Measurements from ENCODE around the gene NID1. TPM values are rescaled to one million over a fixed set of nuclear protein-coding genes. Genes with fewer than 3 reads are reported as not detected.

The NID1 gene, protein sequence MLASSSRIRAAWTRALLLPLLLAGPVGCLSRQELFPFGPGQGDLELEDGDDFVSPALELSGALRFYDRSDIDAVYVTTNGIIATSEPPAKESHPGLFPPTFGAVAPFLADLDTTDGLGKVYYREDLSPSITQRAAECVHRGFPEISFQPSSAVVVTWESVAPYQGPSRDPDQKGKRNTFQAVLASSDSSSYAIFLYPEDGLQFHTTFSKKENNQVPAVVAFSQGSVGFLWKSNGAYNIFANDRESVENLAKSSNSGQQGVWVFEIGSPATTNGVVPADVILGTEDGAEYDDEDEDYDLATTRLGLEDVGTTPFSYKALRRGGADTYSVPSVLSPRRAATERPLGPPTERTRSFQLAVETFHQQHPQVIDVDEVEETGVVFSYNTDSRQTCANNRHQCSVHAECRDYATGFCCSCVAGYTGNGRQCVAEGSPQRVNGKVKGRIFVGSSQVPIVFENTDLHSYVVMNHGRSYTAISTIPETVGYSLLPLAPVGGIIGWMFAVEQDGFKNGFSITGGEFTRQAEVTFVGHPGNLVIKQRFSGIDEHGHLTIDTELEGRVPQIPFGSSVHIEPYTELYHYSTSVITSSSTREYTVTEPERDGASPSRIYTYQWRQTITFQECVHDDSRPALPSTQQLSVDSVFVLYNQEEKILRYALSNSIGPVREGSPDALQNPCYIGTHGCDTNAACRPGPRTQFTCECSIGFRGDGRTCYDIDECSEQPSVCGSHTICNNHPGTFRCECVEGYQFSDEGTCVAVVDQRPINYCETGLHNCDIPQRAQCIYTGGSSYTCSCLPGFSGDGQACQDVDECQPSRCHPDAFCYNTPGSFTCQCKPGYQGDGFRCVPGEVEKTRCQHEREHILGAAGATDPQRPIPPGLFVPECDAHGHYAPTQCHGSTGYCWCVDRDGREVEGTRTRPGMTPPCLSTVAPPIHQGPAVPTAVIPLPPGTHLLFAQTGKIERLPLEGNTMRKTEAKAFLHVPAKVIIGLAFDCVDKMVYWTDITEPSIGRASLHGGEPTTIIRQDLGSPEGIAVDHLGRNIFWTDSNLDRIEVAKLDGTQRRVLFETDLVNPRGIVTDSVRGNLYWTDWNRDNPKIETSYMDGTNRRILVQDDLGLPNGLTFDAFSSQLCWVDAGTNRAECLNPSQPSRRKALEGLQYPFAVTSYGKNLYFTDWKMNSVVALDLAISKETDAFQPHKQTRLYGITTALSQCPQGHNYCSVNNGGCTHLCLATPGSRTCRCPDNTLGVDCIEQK
- total RNA-seq (2022) = 4.4 and 8.6 TPM in 2 replicates
- percentile 33 among the genes with signal in this experiment for Bru-seq, nascent RNA
- percentile 40 among the genes with signal in this experiment for BruChase-seq, experiment 1, labeled RNA remaining after a 6-hour chase
- percentile 35 among the genes with signal in this experiment for BruChase-seq, experiment 2, labeled RNA remaining after a 2-hour chase
- long read RNA-seq, full-length matches to known transcripts = 3 of 4 reads
- long read RNA-seq, partial matches to known transcripts = 0 of 4 reads
- long read RNA-seq, other reads (novel, unspliced or antisense) = 1 of 4 reads

GRCh38 chr1:236064674-236065508 lies at the start of gene NID1:
Gene NID1, minus strand, starts transcription at chr1:236065090. Its CDS starts 11 bp downstream, at chr1:236065079.
- intact Hi-C loops (cut with micrococcal nuclease; ENCODE audit: unreplicated experiment) = no loop called here
- H3K4me1 Mint-ChIP-seq (ENCODE audit: low read depth, unreplicated experiment) = no peaks in the 10 kb centered on the region
- no peak for TF ChIP-seq CTCF (IDR thresholded peaks at IDR 0.05; ENCODE audit: unreplicated experiment)
- H3K27me3 Mint-ChIP-seq (ENCODE audit: unreplicated experiment) = peaks cover 25% of the 10 kb centered on the region
- no peaks in the 10 kb centered on the region for H3K9me3 Mint-ChIP-seq (ENCODE audit: low read depth, unreplicated experiment)
- H3K27ac Mint-ChIP-seq (ENCODE audit: unreplicated experiment) = no peak within 1 kb of the TSS
- peak; percentile 68 for DNase-seq
- H3K36me3 Mint-ChIP-seq (ENCODE audit: insufficient read depth, unreplicated experiment) = peaks cover 5% of the 10 kb centered on the region
- peak within 1 kb of the TSS; percentile 67 for H3K4me3 Mint-ChIP-seq (ENCODE audit: low read depth, unreplicated experiment)
- no TSS peak for BruUV-seq (replicated peaks)
- CTCF ChIA-PET = no interaction called here

DNA sequence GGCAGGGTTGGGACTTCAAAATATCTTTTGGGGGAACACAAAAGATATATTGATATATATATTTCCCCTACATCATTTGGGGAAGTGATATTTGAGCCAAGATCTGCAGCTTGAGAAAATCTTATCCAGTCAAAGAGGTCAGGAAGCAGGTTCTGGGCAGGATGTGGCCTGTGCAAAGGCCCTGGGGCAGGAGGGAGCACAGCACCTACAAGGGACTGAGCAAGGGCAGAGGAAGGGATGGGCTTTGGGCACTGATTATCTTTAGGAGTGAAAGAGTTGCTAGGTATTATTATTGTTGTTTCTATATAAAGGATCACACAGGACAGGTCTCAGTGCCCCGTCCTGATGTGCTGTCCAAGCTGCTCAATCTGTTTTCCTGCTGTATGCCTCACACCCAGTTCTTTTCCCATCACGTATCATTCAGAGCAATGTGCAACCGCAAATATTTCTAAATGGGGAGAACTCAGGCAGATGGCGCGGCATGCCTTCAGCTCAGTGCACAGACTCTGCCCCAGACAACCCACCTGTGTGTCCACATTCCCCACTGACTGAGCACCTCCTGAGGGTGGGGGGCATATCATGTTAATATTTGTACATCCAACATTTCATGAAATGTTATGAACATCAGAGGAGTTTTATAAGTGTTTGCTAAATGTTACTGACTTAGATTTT lies 49.3 kb upstream of the NID1 start:
- Mint-ChIP-seq H3K4me3 (ENCODE audit: low read depth, unreplicated experiment) (no peak overlapping the region), H3K4me1 (ENCODE audit: low read depth, unreplicated experiment) (no peaks in the 10 kb centered on the region), H3K27me3 (ENCODE audit: unreplicated experiment) (peaks cover 4% of the 10 kb centered on the region), H3K9me3 (ENCODE audit: low read depth, unreplicated experiment) (no peaks in the 10 kb centered on the region), H3K36me3 (ENCODE audit: insufficient read depth, unreplicated experiment) (no peaks in the 10 kb centered on the region), H3K27ac (ENCODE audit: unreplicated experiment) (no peak overlapping the region)
- BruUV-seq (replicated peaks) = no TSS peak
- no peak for DNase-seq
- intact Hi-C loops (cut with micrococcal nuclease; ENCODE audit: unreplicated experiment) = no loop called here
- CTCF ChIA-PET = no interaction called here
- no peak for TF ChIP-seq CTCF (IDR thresholded peaks at IDR 0.05; ENCODE audit: unreplicated experiment)

- Mint-ChIP-seq H3K4me1 (ENCODE audit: low read depth, unreplicated experiment) (no peaks in the 10 kb centered on the region), H3K27me3 (ENCODE audit: unreplicated experiment) (no peaks in the 10 kb centered on the region), H3K9me3 (ENCODE audit: low read depth, unreplicated experiment) (no peaks in the 10 kb centered on the region), H3K36me3 (ENCODE audit: insufficient read depth, unreplicated experiment) (no peaks in the 10 kb centered on the region), H3K27ac (ENCODE audit: unreplicated experiment) (no peak overlapping the region), H3K4me3 (ENCODE audit: low read depth, unreplicated experiment) (no peak overlapping the region)
- no peak for DNase-seq
- CTCF ChIA-PET = no interaction called here
- intact Hi-C loops (cut with micrococcal nuclease; ENCODE audit: unreplicated experiment) = no loop called here
- no TSS peak for BruUV-seq (replicated peaks)
- TF ChIP-seq CTCF (IDR thresholded peaks at IDR 0.05; ENCODE audit: unreplicated experiment) = no peak
Measured at GRCh38 chr1:236113324-236114032, 48.6 kb upstream of the NID1 start.

Data from Calu3 (cell line).